ENCODE data around the gene IRS2. TPM values are rescaled to one million over a fixed set of nuclear protein-coding genes. Genes with fewer than 3 reads are reported as not detected.

Gene IRS2
- total and polyA plus RNA-seq, 2 donors: 6.5 to 11.3 TPM

DNA sequence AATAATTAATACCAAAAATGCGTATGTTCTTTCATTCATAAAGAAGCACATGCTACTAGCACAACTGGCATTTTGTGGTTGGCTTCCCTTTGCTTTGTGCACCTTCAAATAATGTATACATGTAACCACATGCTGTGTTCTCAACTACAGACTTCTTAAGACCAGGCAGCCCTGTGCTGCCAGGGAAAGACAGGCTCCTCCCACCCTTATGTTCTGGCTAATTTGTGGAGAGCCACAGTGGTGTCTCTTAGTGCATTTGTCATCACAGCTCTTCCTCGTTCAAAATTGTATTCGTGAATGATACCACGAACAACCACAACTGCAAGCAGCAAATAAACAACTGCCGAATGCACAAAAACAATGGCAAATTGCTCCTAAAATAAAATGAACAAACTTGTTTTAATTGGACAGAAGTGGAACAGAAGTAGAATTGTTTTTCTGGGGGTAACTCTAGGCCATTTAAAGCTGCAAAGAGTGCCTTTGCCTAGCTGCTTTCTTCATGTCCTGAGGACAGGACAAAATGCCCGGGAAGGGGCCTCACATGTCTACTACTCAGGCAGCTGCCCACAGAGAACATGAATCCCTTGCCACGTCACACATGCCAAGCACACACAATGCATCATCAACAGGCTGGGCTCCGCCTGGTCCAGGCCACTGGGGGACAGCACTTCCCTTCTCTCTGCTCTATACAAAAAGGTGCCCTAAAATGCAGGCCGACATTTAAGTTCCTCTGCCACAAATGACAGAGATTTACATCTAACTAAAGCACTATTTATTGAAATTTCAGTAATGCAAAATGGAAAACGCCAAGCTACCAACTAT is 21.7 kb downstream of the IRS2 start:
- H3K36me3 ChIP-seq (ENCODE audit: insufficient read depth): no peaks in the 10 kb centered on the region
- 80% methylated on average over 10 of the region's 10 CpGs for WGBS
- H3K27ac ChIP-seq (ENCODE audit: low read depth): no peak overlapping the region
- DNase-seq (ENCODE audit: extremely low spot score): no peak
- no peak overlapping the region for H3K4me3 ChIP-seq (ENCODE audit: low read depth, low read length)
- H3K4me1 ChIP-seq (ENCODE audit: insufficient read depth): no peaks in the 10 kb centered on the region

DNA sequence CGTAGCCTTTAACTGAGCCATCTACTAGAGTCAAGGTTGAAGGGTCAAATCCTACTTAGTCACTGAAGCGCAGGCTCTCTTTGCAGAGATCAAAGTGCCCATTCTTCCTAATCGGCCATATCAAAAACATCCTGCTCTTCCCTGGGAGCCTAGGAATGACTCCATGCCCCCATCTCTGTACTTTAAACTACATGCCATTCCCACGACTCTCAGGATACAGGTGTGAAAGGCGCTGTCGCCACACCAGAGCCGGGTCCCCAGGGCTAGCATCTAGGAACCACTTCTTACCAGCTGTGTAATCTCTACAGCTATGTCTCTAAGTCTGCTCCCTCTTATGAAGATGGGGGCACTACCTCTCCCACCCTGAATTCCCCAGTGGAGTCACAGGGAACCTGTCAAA is 22.3 kb downstream of the IRS2 start:
- no peak overlapping the region for H3K4me3 ChIP-seq (ENCODE audit: low read depth, low read length)
- no peak for DNase-seq (ENCODE audit: extremely low spot score)
- no peak overlapping the region for H3K27ac ChIP-seq (ENCODE audit: low read depth)
- no peaks in the 10 kb centered on the region for H3K4me1 ChIP-seq (ENCODE audit: insufficient read depth)
- H3K36me3 ChIP-seq (ENCODE audit: insufficient read depth): no peaks in the 10 kb centered on the region
- WGBS: 89% methylated on average over 7 of the region's 7 CpGs

DNA sequence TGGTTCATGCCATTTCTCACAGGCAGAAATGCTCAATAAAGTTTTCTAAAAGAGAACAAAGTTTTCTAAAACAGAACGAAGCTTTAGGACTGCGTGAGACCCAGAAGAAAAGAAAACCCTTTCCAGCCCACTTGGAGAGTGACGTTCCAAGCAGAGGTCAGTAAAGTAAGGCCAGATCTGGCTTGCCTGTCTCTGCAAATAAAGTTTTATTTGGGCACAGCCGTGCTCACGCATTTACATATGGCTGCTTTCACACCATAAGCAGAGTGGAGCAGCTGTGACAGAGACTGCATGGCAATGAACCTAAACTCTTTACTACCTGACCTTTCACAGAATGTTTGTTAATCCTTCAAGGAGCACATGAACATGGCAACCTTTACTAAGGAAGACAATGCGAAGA is 23.6 kb downstream of the IRS2 start:
- no peak for DNase-seq (ENCODE audit: extremely low spot score)
- no peak overlapping the region for H3K27ac ChIP-seq (ENCODE audit: low read depth)
- H3K4me1 ChIP-seq (ENCODE audit: insufficient read depth): no peaks in the 10 kb centered on the region
- no peaks in the 10 kb centered on the region for H3K36me3 ChIP-seq (ENCODE audit: insufficient read depth)
- WGBS: 94% methylated on average over 6 of the region's 6 CpGs
- H3K4me3 ChIP-seq (ENCODE audit: low read depth, low read length): no peak overlapping the region

DNA sequence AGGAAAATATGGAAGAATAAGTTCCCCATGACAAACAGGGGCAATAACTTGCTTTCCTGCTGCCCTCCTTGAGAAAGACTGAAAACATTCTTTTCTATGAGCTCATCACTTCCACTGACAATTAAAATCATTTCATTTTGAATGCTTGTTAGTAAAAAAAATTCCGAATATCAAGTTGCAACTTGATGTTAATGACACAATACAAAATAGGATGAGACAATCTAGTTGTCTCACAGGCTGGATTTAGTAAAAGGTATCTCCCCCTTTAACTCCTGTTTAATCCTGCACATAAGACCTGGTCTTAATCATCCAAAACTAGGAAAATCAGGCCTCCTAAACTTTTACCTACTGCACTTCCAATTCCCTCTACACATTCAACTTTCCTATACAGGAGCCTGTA is 24.7 kb downstream of the IRS2 start:
- no peak for DNase-seq (ENCODE audit: extremely low spot score)
- no peak overlapping the region for H3K27ac ChIP-seq (ENCODE audit: low read depth)
- H3K4me1 ChIP-seq (ENCODE audit: insufficient read depth): no peaks in the 10 kb centered on the region
- no peak overlapping the region for H3K4me3 ChIP-seq (ENCODE audit: low read depth, low read length)
- WGBS: 84% methylated on average over 1 of the region's 1 CpG
- H3K36me3 ChIP-seq (ENCODE audit: insufficient read depth): no peaks in the 10 kb centered on the region

DNA sequence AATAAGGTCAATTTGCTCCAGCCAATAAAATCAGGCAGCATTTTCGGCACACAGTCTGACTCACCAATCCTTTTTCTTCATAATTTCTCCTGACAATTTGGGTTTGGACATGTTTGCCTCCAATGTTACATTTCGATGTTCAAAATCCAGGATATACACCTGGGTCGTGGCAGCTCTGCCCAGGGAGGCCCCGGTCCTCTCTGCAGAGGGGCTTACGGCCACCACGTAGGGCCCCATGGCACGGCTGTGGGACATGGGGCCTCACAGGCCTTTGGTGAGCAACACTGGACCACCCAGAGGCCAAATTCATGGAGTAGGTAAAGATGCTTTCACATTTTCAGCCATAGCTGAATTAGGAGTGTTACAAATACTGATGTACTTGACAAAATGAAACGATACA is 25.4 kb downstream of the IRS2 start:
- Histone ChIP-seq H3K4me1 (ENCODE audit: insufficient read depth) (no peaks in the 10 kb centered on the region), H3K4me3 (ENCODE audit: low read depth, low read length) (no peak overlapping the region), H3K27ac (ENCODE audit: low read depth) (no peak overlapping the region), H3K36me3 (ENCODE audit: insufficient read depth) (no peaks in the 10 kb centered on the region)
- WGBS: 91% methylated on average over 8 of the region's 8 CpGs
- no peak for DNase-seq (ENCODE audit: extremely low spot score)

DNA sequence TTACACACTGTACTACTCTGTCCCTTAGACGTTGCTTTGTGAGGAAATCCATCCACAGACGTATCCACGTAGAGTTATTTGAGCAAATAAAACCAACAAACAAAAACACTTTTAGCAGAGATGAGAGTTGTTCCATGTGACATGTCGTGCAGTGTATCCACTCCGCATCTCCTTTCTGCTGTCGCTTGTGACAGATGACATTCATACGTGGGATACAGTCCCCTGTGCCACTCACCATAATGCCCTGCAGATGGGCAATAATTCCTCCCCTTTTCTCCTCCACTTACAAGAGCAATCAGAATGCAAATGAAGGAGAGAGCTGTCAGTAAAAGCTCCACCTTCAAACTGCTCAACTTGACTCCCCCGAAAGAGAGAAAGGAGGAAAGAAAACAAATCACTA is 26.0 kb downstream of the IRS2 start:
- Histone ChIP-seq H3K4me3 (ENCODE audit: low read depth, low read length) (no peak overlapping the region), H3K27ac (ENCODE audit: low read depth) (no peak overlapping the region), H3K36me3 (ENCODE audit: insufficient read depth) (no peaks in the 10 kb centered on the region), H3K4me1 (ENCODE audit: insufficient read depth) (no peaks in the 10 kb centered on the region)
- DNase-seq (ENCODE audit: extremely low spot score): no peak
- 91% methylated on average over 8 of the region's 8 CpGs for WGBS

DNA sequence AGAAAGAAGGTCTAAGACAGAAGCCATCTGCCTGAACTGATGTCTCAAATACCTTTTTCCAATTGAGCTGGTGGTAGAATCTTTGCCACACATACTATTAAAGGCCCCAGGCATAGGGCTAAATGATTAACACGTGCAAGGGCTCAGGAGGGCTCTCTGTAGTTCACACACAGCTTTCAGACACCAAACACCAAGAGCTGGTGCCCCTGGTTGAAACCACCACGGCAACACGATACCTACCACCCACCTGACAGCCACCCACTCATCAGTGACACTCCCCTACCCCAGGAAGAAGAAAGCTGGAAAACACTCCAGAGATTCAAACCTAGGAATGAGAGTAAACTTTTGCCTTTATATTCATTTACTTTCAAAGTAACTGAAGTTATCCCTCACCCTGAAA is 26.8 kb downstream of the IRS2 start:
- Histone ChIP-seq H3K4me3 (ENCODE audit: low read depth, low read length) (no peak overlapping the region), H3K4me1 (ENCODE audit: insufficient read depth) (no peaks in the 10 kb centered on the region), H3K27ac (ENCODE audit: low read depth) (no peak overlapping the region), H3K36me3 (ENCODE audit: insufficient read depth) (peaks cover 2% of the 10 kb centered on the region)
- DNase-seq (ENCODE audit: extremely low spot score): no peak
- 84% methylated on average over 3 of the region's 3 CpGs for WGBS

DNA sequence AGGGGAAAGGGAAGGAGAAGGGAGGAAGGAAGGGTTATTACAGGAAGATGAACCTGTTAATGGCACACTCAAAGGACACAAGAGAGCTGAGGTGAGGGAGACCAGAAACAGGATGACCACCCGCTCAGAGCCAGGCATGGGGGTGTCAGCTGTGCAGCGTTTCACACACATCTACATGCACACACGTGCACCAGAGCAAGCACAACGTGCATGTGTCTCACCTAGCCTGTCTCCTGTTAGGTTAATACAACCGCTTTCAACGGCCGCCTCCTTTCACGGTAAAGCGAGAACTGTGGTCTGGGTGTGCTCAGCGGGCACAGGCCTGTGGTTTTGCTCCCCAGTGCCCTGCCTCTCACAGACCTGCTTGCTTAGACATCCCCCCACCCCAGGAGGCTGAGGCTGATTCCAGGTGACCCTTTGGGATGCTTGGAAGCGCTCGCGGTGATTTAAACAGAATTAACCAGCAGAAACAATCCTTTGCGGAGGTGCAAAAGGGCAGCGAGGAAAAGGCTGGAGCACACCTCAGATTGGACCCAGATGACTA is 27.4 kb downstream of the IRS2 start:
- H3K36me3 ChIP-seq (ENCODE audit: insufficient read depth): peaks cover 2% of the 10 kb centered on the region
- H3K4me3 ChIP-seq (ENCODE audit: low read depth, low read length): no peak overlapping the region
- DNase-seq (ENCODE audit: extremely low spot score): no peak
- no peaks in the 10 kb centered on the region for H3K4me1 ChIP-seq (ENCODE audit: insufficient read depth)
- no peak overlapping the region for H3K27ac ChIP-seq (ENCODE audit: low read depth)
- 88% methylated on average over 15 of the region's 15 CpGs for WGBS

DNA sequence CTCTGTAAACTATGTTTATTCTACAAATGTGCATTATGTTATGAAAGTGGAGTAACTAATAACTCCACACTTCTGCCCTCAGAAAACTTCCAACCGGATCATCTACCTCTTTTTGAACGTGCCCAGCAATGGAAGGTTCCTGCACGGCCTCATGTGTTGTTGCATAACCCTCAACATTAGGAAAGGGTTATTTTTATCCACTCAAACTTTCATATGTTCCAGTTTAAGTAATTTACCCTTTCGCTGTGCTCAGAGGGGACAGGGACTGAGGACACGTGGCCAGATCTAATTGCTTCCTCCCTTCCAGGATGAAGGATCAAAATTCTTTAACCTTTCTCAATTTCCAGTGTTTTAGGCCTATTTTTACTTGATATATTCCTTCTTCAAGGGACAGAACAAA is 29.6 kb downstream of the IRS2 start:
- Histone ChIP-seq H3K4me1 (ENCODE audit: insufficient read depth) (no peaks in the 10 kb centered on the region), H3K27ac (ENCODE audit: low read depth) (no peak overlapping the region), H3K4me3 (ENCODE audit: low read depth, low read length) (no peak overlapping the region), H3K36me3 (ENCODE audit: insufficient read depth) (peaks cover 2% of the 10 kb centered on the region)
- no peak for DNase-seq (ENCODE audit: extremely low spot score)
- WGBS: 83% methylated on average over 5 of the region's 5 CpGs

DNA sequence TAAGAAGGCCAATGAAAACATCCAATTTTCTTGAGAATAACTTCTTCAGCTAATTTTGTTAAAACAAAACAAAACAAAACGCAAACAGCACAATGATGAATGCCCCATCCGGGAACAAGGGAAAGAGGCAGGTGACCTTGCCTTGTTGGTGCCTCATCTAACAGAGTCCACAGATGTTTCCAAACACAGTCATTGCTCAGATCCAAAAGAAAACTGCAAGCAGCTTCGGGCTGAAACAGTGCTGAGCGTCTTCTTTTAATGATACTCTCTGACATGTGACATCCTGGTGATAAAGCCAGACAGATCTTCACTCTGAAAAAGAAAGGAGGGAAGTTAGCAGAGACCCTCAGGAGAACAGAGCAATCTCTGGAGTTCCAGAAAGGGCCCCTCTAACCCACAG is 30.4 kb downstream of the IRS2 start:
- 80% methylated on average over 4 of the region's 4 CpGs for WGBS
- Histone ChIP-seq H3K4me3 (ENCODE audit: low read depth, low read length) (no peak overlapping the region), H3K27ac (ENCODE audit: low read depth) (no peak overlapping the region), H3K36me3 (ENCODE audit: insufficient read depth) (peaks cover 2% of the 10 kb centered on the region), H3K4me1 (ENCODE audit: insufficient read depth) (no peaks in the 10 kb centered on the region)
- no peak for DNase-seq (ENCODE audit: extremely low spot score)

DNA sequence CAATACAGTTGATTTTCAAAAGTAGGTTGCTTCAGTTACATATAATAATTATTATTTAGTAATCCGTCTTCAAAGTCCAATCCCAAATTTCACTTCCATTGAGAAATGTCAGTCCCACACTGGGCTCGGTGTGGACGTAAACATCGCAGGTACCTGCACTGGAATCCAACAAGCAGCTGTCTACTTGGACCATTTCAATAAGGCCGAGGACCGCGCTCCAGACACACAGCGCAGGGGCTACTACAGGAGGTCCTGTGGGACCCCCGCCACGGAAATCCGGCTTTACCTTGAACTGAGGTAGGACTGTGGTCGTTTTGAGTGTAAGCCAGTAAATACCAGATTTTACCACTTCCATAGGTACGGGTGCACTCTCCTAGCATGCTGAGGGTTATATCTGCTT is 30.8 kb downstream of the IRS2 start:
- DNase-seq (ENCODE audit: extremely low spot score): no peak
- peaks cover 2% of the 10 kb centered on the region for H3K36me3 ChIP-seq (ENCODE audit: insufficient read depth)
- 96% methylated on average over 13 of the region's 13 CpGs for WGBS
- H3K27ac ChIP-seq (ENCODE audit: low read depth): no peak overlapping the region
- H3K4me3 ChIP-seq (ENCODE audit: low read depth, low read length): no peak overlapping the region
- H3K4me1 ChIP-seq (ENCODE audit: insufficient read depth): no peaks in the 10 kb centered on the region

DNA sequence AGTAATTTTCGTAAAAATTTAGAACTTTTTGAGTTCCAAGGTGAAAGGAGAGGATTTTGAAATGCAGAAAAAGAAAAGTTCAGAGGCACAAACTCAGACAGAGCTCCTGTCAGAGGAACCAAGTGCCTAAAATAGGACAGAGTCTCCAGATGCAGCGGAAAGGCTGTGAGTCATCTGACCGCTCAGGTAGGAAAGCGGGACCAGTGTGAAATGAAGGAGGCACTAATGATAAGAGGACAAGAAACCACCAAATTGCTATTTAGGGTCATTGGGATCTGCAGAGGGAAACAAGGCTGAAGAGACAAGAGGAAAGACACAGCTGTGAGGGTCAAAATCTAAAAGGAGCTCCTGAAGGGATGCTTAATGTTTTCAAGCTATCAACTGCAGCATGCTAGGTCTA is 34.9 kb downstream of the IRS2 start:
- WGBS: 96% methylated on average over 4 of the region's 4 CpGs
- H3K36me3 ChIP-seq (ENCODE audit: insufficient read depth): peaks cover 2% of the 10 kb centered on the region
- no peak for DNase-seq (ENCODE audit: extremely low spot score)

DNA sequence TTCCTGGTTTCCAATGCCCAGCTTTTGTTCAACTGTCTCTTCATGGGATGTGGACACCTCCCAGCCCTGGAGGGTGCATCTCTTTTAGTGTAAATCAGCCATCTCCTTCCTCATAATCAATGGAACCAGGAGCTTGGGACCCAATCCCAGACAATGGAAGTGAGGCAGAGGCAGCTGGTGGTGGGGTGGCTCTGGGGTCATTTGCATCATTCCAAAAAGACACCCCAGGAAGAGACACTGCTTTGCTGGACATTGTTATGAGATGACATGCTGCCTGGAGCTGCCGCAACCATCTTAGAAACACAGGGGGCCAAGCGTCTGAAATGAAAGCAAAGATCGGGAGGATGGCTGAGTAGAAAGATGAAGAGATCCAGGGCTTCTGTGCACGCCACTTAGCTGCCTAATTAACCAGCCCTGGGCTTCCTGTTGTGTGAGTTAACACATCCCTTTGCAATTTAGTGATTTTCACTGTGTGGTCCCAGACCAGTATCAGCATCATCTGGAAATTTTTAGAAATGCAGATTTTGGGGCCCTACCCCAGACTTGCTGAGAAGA is 36.1 kb downstream of the IRS2 start:
- DNase-seq (ENCODE audit: extremely low spot score): no peak
- Histone ChIP-seq H3K36me3 (ENCODE audit: insufficient read depth) (peaks cover 2% of the 10 kb centered on the region), H3K4me3 (ENCODE audit: low read depth, low read length) (no peak overlapping the region), H3K4me1 (ENCODE audit: insufficient read depth) (no peaks in the 10 kb centered on the region), H3K27ac (ENCODE audit: low read depth) (no peak overlapping the region)
- 90% methylated on average over 4 of the region's 4 CpGs for WGBS

More for the DNA sequence above, 34.9 kb downstream of the IRS2 start:
- Histone ChIP-seq H3K27ac (ENCODE audit: low read depth) (no peak overlapping the region), H3K4me1 (ENCODE audit: insufficient read depth) (no peaks in the 10 kb centered on the region), H3K4me3 (ENCODE audit: low read depth, low read length) (no peak overlapping the region)

DNA sequence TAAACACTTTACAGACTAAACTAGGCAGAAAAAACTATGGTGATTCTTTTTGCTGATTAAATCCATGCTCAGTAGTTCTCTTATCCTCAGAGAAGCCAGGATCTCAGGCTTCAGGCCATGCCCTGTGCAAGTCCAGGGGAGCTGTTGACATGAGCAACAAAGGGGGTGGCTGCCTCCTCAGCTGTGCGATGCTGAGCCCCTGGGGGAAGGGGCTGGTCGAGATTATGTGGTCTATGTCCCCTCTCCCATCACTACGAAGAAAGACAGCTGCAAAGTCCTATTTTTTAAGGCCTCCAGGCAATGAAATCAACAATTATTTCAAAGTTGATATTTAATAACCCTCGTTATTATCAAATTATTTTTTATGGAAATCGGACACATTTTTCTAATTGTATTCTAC is 37.0 kb downstream of the IRS2 start:
- H3K27ac ChIP-seq (ENCODE audit: low read depth): no peak overlapping the region
- no peak overlapping the region for H3K4me3 ChIP-seq (ENCODE audit: low read depth, low read length)
- no peaks in the 10 kb centered on the region for H3K36me3 ChIP-seq (ENCODE audit: insufficient read depth)
- no peak for DNase-seq (ENCODE audit: extremely low spot score)
- H3K4me1 ChIP-seq (ENCODE audit: insufficient read depth): no peaks in the 10 kb centered on the region
- 88% methylated on average over 5 of the region's 5 CpGs for WGBS
